Fibroblast of skin of left quadriceps (primary cell): ENCODE results near the gene RPA4.
"Not testable (repeated sequence)": the region's sequence is repeated elsewhere in the genome, so short reads cannot be mapped to it uniquely, and the experiment has no call there.

Source experiments
- DNase-seq, 2 experiments: peaks; one replicate each; pipeline ENCODE4 v3.0.0-alpha.2; 2013; ENCODE audit warnings: low read depth in 2 of 2

RPA4 gene, protein sequence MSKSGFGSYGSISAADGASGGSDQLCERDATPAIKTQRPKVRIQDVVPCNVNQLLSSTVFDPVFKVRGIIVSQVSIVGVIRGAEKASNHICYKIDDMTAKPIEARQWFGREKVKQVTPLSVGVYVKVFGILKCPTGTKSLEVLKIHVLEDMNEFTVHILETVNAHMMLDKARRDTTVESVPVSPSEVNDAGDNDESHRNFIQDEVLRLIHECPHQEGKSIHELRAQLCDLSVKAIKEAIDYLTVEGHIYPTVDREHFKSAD

GRCh38 chrX:96883608-96884007 is at the start of gene RPA4:
TSS of gene RPA4 (plus strand) at chrX:96883908. CDS start at chrX:96884311, 403 bp downstream.
- no peak for DNase-seq

DNA sequence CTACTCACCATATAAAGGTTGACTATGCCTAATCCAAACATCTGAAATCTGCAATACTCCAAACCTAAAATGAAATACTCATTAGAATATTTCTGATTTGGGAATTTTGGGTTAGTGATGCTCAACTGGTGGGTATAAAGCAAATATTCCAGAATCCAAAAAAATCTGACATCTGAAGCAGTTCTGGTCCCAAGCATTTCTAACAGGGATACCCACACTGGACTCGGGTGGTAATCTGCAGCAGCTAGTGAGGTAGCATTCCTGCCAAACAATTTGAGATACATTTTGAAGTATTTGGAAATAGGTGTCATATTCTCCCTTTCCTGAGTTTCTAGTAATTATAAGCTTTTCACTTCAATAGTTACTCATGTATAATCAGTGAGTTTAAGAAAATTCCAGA is 49.6 kb upstream of the RPA4 start:
- DNase-seq = no peak

DNA sequence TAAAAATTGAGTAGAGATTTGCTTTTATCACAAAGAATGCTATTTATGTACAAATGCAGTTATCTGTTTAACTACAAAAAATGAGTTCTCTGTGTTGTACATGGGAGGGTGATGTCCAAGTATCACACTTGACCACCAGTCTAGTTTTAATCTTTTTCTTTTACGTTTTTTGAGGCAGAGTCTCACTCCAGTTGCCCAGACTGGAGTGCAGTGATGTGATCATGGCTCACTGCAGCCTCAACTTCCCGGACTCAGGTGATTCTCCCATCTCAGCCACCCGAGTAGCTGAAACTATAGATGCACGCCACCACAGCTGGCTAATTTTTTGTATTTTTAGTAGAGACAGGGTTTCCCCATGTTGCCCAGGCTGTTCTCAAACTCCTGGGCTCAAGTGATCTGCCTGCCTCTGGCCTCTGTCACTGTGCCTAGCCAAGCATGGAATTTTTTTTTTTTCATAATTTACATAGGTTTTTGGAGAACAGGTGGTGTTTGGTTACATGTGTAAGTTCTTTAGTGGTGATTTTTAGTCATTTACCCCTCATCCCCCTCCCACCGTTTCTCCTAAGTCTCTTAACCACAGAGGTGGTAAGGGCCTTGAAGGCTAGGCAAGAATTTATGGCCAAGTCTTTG is 47.9 kb upstream of the RPA4 start:
- no peak for DNase-seq

DNA sequence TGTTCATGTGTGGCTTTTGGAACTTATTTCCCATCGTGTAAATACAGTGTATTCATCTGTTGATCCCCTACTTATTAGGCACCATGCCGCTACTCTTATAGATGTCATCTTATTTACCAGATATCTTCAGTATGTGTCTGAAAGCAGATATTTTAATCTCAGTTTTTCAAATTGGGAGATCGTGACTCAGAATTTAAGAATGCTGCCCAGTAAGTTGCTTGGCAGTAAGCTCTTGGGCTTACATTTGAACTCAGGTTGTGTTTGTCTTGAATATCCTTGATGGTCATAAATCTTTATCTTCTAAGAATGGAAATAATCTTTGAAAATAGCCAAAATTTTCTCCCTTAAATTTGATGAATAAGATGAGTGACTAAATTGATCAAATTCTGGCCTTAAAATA is 45.9 kb upstream of the RPA4 start:
- DNase-seq = no peak

- DNase-seq = no peak
Measured at GRCh38 chrX:96838537-96838936, 45.2 kb upstream of the RPA4 start.

DNA sequence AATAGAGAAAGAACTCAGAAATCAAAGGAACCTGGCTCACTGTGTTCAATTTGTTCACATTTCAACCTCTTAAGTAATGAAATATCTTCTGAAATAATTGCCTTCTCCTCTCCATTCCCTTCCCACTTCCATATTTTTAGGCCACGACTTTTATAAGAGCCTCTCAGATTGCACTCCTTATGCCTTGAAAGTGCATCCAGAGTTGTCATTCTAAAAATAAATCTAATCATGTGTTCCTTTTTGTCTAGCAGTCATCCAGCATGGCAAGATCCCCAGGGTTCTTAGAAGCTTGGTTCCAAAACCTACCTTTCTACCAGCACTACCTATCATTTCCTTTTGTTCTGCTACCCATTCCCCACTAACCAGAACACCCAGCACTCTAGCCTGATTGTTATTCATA is 42.4 kb upstream of the RPA4 start:
- DNase-seq = no peak

DNA sequence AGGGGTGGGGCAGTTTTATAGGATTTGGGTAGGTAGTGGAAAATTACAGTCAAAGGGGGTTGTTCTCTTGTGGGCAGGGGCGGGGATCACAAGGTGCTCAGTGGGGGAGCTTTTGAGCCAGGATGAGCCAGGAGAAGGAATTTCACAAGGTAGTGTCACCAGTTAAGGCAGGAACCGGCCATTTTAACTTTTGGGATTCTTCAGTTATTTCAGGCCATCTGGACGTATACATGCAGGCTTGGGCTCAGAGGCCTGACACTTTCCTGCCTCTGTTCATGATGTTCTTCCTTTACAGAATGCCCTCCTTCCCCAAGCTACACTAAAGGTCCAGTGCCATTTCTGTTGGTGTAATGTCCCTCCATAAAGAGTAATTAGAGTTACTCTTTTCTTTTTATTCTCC is 41.8 kb upstream of the RPA4 start:
- DNase-seq = not testable (repeated sequence)

- no peak for DNase-seq
Measured at GRCh38 chrX:96843566-96843965, 40.1 kb upstream of the RPA4 start.

GRCh38 chrX:96846841-96847240 is 36.9 kb upstream of the RPA4 start:
- DNase-seq = no peak

DNA sequence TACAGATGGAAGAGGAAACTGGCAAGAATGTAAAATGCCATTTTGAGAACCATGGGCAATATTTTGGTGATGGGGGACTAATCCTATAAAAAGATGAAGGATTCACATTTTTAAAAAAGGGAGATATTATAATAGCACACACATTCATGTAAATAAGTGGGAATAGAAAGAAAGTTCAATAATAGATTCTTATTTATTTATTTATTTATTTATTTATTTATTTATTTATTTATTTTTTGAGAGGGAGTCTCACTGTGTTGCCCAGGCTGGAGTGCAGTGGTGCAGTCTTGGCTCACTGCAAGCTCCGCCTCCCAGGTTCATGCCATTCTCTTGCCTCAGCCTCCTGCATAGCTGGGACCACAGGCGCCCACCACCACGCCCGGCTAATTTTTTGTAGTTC is 24.3 kb upstream of the RPA4 start:
- DNase-seq = not testable (repeated sequence)

GRCh38 chrX:96861218-96861617 is 22.5 kb upstream of the RPA4 start:
- DNase-seq = no peak

DNA sequence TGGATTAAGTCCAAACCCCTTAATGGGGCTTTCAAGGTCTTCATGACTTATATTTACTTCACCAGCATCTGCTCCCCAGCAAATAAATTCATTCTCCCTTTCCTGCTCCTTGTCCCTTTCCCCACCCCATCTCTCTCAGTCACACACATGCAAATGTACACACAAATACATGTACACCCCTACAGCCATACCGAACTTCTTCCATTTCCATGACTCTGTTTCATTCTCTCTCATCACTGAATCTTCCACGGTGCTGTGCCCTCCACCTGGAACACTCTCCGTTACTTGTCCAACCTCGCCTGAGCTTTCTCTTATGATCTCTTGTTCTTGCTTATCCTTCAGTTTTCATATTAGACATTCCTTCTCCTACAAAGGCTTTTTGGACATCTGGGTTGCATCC is 22.0 kb upstream of the RPA4 start:
- DNase-seq = no peak

DNA sequence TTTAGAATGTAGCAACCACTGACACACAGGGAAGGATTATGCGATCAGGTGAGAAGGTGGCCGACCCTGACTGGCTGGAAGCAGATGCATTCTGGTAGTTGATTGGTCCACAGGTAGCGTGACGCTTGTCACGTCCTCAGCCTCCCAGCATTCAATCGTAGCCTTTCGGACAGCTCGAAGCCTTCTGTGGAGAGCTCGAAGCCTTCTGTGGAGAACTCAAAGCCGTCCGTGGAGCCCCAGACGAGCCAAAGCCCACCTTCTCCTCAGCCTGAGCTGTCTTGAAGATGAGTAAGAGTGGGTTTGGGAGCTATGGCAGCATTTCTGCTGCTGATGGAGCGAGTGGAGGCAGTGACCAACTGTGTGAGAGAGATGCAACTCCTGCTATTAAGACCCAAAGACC is 319 bp downstream of the RPA4 start:
- DNase-seq = no peak

DNA sequence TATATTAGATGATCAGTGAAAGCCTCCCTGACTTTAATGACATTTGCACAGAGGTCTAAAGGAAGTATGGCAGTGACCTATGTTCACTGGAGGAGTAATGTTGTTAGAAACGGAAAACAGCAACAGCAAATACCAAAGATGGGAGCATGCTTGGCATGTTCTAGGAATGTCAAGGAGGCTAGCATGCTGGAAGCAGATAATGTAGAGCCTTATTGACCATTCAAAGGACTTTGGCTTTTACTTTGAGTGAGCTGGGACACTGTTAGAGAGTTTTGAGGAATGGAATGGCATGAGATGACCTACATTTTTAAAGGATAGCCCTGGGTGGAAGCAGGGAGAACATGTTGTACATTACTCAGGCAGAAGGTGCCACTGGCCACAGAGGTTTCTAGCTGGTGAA is 6.0 kb downstream of the RPA4 start:
- DNase-seq = no peak

DNA sequence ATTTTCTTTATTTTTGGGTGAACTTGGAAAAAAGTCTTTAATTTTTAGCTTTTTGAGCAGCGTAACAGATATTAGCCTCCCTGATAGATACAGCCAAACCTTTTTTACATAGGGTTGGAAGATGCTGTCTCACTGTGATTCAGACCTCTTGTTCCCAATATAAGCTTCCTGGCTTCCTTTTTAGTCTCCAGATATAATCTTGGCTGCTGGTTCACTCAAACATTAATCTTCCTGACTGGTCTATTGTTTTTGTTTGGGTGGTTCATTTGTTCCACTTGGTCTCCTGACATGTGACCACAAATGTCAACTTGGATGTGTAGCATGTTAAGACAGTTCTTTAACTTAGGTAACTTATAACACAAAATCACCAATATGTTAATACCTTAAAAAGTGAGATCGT is 23.0 kb downstream of the RPA4 start:
- DNase-seq = no peak

- no peak for DNase-seq
Measured at GRCh38 chrX:96907516-96908272, 24.0 kb downstream of the RPA4 start.

DNA sequence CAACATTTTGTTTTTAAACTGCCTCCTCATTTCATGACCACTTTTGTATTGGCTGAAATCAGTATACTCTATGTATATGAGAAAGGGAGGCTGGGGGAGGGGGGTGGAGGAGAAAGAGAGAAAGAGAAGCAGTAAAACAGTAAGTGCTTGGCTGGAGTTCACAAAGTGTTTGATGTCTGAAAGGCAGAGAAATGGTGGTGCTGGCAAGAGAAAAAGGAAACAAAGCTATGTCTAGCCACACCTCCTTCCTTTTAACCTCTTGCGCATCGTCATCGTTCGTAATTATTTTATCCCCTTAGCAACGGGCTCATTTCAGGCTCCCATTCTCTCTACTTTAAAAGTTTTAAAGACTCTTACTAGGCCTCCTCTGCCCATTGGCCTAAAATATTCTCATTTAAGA is 25.6 kb downstream of the RPA4 start:
- DNase-seq = no peak

- DNase-seq = no peak
Measured at GRCh38 chrX:96918864-96919263, 35.2 kb downstream of the RPA4 start.

GRCh38 chrX:96919672-96920071 is 36.0 kb downstream of the RPA4 start:
- no peak for DNase-seq

DNA sequence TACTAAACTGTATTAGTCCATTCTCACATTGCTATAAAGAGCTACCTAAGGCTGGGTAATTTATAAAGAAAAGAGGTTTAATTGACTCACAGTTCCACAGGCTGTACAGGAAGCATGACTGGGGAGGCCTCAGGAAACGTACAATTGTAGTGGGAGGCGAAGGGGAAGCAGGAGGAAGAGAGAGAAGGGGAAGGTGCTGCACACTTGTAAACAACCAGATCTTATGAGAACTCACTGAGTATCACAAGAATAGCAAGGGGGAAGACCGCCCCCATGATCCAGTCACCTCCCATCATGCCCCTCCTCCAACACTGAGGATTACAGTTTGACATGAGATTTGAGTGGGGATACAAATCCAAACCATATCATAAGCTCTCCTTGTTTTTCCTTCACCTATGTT is 40.9 kb downstream of the RPA4 start:
- no peak for DNase-seq

DNA sequence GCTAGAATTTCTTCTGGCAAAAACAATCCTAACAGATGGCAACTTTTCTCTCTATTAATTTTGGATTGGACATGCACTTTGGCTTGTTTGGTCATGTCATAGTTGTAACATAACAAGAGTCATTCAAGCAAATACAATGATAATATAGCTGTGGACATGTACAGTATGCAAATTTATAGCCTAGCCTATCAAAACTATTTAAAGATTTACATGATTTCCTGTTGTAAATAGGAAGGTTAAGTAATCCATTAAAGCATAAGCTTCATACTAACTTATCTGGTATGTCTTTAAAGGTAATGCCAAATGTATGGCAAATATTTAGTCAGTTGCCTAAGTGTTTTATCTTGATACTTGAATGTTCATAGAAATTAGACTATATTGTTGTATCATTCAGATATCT is 45.3 kb downstream of the RPA4 start:
- DNase-seq = no peak
